RKO (cell line): ENCODE results near the gene TNS1.
"Not testable (repeated sequence)": the region's sequence is repeated elsewhere in the genome, so short reads cannot be mapped to it uniquely, and the experiment has no call there.

ENCODE experiments used
- DNase-seq: peaks from one replicate; pipeline ENCODE4 v3.0.0-alpha.2; 2016; ENCODE audit warnings: low spot score

TNS1 gene

DNA sequence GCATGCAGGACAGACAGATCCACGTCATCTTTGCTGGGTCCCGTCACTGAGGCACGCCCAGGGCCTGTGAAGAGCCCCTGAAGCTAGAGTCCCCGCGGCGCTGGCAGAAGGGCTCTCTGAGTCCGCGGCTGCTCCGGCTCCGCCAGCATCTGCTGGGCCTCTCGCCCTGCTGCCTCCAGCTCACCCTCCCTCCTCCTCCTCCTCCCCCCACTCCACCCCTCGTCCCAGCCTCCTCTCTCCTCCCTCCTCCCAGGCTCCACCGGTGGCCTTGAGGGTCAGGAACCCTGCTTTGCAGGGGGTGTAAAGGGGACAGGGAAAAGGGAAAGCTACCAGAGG is at the start of gene TNS1:
Gene TNS1, minus strand, starts transcription at position 151 of the 336 bp plus-strand sequence. Its CDS starts 123 bp downstream, at position 28.
- no peak for DNase-seq

DNA sequence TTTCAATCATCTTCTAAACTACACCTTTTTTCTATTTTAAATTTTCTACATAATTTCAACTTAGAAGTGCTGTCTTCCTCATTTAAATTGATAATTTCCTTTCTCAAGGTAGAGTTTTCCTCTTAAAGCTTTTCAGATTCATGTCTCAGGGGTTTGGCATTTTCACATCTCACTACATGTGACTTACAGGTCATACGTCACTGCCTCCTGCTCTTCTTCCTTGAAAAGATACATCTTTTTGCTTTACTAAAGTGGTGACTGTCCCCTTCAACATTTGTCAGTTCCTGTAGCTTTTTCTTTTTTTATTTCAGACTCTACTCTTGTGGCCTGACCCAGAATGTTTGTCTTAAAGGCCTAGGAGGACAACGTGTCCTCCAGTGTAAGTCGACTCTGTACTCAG is 49.1 kb upstream of the TNS1 start:
- no peak for DNase-seq

DNA sequence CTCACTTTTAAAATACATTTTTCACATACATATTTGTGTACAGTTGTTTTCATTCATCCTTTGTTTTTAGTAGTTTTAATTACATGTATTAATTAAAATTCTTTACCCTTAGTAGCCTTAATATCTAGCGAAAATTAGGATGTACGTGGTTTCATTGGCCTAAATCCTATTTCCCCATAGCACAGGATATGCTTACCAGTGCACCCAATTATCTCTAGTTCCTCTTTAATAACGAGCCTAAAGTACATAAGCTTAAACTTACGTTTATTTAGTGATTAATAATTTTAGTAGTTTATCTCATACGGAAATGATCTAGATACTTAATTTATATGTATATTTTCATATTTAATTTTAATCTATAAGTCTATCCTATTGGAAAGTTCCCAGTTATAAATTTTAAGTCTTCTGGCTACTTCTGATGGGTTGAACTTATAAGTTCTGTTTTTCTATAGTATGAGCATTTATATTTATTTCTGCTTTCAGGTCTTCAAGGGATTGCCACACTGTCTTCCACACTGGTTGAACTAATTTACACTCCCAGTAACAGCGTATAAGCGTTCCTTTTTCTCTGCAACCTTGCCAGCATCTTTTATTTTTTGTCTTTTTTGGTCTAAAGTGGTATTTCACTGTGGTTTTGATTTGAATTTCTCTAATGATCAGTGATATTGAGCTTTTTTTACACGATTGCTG is 44.9 kb upstream of the TNS1 start:
- no peak for DNase-seq

DNA sequence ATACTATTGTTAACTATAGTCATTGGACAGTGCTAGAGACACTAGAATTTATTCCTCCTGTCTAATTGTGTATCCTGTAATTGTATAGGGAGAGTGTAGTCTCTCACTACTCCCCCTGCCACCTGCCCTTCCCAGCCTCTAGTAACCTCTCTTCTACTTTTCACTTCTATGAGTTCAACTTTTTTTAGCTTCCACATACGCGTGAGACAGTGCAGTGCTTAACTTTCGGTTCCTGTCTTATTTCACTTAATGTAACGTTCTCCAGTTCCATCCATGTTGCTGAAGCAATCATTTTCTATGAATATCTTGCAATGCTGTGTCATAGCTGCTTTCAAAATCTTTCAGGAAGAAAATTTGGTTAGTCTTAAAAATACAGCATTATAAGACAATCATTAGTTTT is 43.4 kb upstream of the TNS1 start:
- DNase-seq = no peak

DNA sequence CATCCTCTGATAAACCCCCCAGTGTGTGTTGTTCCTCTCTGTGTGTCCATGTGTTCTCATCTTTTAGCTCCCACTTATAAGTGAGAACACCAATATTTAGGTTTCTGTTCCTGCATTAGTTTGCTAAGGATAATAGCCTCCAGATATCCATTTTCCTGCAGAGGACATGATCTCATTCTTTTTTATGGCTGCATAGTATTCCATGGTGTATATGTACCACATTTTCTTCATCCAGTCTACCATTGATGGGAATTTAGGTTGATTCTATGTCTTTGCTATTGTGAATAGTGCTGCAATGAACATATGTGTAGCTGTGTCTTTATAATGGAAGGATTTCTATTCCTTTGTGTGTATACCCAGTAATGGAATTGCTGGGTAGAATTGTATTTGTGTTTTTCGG is 41.8 kb upstream of the TNS1 start:
- DNase-seq = not testable (repeated sequence)

DNA sequence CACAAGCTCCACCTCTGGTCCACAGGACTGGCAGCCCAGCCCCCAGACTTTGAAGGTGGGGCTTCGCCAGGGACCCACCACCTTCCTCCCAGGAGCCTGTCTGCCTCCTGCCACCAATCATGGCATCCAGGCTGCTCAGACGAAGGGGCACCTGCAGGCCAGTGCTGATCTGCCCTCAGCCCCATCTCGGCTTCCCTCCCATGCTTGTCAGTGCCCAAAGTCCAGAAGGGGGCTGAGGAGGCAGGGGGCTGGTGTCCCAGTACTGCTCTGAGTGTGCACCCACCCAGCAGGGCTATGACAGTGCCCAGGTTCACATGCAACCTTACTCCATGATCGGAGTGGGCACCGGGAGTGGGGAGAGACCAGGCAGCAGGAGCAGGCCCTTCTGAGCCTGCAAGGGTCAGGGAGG is 40.9 kb upstream of the TNS1 start:
- DNase-seq = no peak

DNA sequence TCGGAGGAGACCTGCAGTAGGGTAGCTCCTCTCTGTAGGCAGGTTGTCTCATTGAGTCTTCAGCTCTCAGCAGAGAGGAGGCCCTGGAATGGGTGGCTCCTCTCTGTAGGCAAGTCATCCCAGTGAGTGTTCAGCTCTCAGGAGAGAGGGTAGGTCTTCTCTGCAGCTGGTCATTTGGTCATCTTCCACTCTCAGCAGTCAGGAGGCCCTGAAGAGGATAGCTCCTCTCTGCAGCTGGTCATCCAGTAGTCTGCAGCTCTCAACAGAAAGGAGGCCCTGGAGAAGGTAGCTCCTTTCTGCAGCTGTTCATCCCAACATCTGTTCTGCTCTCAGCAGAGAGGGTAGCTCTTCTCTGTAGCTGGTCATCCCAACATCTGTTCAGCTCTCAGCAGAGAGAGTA is 40.3 kb upstream of the TNS1 start:
- DNase-seq = no peak

DNA sequence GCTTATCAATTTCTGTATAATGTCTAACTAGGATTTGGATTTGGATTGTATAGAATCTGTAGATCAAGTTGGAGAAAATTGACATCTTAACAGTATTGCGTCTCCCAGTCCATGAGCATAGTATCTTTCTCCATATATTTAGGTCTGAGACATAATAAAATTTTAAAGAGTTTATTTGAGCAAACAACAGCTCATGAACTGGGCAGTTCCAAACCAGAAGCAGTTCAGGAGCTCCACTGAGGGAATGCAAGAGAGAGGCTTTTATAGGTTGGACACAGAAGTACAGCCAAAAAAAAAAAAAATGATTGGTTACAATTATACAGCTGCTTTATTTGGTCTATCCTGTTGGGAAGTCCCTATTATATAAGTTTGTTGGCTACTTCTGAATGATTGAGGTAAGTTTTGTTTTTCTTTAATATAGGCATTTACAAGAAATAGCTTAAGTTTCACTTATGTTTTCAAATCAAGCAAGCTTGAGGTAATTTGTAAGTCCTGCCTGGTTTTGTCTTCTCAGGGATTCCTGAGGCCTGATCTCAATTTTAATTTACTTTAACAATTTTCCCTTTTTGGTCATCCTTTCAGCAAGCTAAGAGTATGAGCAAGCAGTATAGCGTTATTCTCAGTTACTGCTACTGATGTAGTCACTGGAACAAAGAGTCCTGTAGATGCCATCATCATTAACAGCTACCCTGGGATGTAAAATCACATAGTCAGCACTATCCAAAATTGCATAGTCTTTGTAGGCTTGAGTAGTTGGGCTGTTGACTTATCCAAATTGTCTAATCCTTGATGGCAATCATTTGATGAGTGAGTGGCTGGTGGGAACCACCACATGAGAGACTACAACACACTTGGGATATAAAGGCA is 38.7 kb upstream of the TNS1 start:
- no peak for DNase-seq

DNA sequence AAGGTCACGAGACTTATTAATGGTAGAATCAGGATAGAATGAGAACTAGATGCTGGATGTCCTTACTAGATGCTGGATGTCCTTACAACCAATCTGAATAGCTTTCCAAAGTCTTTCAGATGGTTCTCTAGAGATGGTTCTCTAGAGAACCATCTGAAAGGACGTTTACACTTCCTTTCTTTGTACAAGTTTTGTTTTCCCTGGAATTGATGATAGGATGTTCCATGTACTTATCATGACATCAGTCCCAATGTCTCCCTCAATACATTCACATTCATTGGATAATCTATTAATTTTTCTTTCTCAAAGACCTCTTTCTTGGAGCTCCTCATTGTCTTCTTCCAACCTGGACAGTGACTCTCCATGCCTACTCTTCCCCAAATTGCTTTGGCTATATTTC is 38.1 kb upstream of the TNS1 start:
- no peak for DNase-seq

DNA sequence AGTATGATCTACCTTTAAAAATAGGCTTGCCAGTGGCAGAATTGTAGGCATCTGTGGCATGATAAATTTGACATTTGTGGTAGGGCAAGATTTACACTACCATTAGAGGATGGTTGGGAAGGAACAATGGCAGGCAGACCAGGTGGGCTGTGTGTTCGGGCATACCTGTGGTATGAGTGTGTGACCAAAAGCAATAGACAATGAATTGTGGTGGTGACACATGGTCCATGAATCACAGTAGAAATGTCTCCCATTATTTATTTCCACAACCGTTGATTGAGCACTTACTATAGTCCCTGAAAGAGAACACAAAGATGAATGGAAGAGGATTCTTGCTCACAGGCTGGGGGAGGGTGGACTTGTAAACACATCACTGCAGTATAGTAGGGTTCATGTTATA is 36.4 kb upstream of the TNS1 start:
- DNase-seq = peak; percentile 19

DNA sequence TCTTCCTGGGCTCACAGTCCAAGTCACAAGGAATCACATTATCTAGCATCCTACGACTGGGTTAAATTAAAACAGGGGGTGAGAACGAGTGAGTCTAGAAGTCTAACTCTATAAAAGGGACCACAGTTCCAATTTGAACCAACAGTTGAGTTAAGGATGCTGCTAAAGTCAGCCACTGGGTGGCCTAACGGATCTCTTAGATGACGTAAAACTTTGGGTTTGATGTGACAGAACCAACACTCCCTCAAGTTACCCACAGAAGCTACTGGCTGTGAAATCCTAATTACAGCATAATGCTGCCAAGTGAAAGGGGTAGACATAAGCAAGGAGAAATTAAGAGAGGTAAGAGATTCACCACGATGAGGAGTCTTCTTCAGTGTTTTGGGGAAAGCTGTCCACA is 33.6 kb upstream of the TNS1 start:
- no peak for DNase-seq

DNA sequence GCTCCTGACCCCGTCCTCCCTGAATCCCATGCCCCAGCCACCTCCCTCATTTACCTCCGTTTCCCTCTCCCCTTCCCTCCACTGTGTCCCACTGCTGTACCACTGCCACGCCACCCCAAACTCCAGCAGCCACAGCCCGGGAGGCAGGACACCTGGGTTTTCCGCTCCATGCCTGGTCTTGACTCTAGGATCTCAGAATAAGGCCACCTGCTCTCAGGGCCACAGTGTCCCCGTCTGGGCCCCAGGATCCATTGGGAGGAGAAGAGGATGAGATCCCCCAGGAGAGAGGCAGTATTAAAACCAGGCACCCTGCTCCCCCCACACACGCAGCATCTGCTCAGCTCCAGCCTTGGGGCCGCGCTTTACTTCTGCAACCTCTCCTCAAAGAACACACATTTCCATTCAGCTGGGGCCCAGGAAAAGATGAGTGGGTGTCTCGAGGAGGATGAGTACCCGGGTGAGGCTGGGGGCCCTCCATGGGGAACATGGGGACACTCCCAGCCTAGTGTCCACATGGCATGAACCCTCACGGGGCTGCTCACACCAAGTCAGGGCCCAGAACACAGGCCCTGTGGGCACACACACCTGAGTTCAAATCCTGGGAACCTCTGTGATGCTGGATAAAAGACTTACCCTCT is 32.8 kb upstream of the TNS1 start:
- DNase-seq = no peak

DNA sequence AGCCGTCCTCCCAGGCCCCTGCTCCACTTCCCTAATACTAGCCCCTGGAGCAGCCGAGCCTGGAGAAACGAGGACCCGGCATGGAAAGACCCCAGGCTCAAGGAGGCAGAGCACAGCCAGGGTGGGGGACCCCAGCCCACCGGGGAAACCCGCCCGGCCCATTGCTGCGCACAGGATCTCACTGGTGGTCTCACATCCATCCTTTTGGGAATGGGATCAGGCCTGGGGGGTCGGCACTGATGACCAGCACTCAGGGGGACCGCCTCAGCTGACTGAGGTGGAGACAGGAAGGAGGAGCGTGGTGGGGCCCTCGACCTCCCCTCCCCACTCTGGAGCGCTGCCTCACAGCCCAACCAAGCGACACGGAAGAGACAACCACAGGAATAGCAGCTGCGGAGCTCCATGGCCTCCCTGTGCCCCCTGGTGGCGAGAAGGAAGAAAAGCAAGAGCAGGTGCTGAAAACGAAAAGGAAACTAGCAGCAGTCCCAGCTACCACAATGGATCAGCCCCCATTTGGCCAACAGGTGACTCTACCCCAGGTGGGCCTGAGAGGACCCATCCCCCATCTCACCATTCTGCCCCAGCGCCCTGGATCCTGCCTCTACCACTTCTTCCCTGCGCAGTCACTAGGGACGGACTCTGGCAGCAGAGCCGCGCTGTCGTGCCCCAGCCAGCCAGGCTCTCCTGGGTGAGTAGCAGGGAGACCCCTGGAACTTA is 31.9 kb upstream of the TNS1 start:
- DNase-seq = peak; percentile 75

DNA sequence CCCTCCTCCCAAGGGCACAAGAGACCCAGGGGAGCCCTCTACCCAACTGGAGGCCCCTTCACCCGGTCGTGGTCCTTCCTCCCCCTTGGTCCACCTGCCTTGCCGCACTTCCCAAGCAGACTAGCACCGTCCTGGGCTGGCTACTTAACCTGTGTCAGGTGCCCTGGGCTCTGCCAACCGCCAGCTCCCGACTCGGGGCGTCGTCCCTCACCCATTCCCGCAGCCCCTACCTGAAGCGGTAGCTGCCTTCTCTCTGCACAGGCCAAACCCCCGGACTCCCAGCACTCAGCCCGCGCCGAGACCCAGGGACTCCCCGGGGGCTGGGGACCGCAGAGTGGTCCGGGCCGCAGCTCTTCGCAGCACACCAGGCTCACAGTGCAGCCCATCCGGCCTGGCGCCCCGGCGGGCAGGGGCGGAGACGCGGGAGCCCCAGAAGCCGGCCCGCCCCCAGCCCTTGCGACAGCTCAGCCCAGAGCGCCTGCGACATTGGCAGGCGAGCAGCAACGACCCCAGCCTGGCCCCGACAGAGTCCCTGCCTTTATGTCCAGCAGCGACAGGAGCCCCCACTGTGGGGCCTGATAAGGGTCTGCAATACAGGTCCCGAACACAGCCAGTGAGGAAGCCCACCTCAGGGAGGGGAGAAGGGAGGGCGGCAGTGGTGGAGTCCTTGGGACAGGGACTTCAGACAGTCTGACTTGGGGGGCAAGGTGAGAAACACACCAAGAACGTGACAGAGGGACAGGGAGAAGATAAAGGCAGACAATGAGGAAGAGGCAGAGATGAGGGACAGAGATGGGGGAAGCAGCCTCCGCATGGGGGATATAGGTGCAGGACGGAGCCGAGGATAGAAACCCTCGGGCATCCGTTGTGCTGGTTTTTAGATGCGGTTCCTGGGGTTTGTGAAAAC is 31.0 kb upstream of the TNS1 start:
- DNase-seq = no peak

DNA sequence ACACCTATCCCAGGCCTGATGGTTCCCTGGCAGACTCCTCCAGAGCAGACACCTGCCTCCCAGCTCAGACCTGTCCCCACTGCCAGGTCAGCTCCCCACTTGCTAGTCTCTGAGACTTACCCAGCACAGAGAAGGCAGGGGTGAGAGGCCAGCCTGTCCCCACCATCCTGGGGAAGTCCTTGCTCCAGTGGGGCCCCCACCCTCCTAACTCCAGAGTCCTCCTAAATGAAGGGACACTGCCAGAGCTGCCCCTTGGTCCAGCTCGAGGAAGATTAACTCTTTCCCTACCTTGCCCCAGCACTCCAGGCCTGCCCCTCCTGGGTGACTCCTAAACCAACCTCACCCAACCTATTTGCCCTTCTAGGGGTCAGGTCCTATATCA is 30.4 kb upstream of the TNS1 start:
- no peak for DNase-seq

DNA sequence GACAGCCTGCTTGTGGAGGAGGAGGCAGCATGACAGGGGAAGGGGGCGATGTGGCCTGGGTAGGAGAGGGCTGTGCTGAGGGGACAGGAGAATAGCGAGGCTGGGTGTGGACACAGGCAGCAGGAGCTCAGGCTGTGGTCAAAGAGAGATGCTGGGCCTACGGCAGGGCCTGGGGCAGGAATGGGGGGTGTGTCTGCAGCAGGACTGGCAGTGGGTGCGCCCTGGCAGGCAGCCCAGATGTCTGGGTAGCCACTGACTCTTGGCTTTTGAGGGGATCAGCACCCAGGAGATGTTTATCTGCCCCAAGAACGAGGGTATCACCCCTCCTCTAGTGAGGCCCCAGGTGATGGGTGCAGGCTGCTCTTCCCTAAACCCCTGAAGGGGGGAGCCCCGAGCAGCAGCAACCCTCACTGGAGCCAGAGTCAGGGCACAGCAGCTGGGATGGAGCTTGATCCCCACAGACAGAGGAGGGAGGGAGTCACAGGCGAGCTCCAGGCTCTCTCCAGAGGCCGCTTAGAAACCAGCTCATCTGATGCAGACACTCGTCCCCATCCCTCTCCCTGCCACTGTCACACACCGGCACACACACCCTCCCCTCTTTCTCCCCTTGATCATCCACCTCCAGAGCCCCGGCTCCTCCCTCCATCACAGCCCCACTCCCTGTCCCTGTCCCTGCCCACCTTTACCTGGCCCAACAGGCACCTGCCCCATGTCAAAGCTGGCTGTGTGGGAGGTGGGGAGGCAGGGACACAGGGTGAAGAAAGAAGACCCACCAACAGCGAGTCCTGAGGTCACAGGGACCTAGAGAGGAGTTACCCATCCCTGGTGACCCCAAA is 29.8 kb upstream of the TNS1 start:
- DNase-seq = no peak

DNA sequence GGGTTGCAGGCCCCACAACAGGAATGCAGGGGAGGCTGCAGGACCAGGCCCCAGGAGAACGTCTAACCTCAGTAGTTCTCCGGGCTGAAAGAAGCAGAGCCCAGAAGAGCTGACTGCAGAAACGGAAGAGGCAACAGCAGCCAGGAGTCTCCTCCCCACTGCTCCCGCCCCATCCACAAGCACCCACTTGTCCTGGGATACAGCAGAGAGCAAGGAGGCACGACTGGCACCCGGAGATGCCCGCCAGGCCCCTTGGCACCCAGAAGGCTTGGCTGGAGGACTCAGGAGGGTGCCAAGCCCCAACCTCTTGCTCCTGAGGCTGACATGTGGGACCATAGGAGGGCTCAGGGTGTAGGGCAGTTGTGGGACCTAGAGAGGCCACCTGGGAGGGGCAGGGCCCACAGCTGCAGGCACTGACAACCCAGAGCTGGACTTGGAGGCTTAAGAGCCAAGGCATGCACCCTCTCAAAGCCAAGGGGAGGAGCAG is 29.0 kb upstream of the TNS1 start:
- no peak for DNase-seq

DNA sequence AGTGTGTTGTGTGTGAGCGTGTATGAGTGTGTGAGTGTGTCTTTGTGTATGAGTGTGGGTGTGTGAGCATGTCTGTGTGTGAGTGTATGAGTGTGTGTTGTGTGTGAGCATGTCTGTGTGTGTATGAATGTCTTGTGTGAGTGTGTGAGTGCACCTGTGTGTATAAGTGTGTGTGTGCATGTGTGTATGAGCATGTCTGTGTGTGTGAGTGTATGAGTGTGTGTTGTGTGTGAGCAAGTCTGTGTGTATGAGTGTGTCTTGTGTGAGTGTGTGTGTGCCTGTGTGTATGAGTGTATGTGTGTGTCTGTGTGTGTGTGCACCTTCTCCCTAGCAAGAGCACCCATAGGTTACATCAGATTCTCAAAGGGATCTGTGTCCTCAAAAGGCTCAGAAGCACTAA is 28.5 kb upstream of the TNS1 start:
- DNase-seq = no peak

DNA sequence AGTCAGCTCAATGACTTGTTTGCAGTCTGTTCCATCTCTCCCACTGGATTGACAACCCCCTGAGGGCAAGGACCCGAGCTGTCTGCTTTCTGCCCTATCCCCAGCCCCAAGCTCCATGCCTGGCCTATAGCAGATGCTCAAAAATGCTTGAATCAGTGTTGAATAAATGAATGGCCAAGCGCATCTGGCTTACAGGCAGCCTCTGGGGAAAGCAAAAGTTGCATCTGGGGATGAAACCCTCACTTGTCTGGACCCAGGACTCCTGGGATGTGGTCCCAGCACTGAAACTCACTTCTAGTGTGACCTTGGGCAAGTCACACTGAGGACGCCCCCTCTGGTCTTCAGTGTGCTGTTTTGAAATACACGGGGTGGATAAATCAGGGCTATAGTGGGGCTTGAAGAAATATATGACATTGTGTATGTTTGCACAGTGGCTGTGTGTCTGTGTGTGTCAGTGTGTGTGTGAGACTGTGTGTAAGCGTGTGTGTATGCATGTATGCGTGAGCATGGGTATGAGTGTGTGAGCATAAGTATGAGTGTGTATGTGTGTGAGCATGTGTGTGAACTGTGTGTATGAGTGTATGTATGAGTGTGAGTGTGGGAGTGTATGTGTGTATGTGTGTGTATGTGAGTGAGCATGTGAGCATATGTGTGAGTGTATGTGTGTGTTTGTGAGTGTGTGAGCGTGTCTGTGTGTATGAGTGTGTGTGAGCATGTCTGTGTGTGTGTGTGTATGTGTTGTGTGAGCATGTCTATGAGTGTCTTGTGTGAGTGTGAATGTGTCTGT is 27.8 kb upstream of the TNS1 start:
- DNase-seq = no peak
